Gastroesophageal sphincter (tissue), 3 donors: ENCODE results near the gene DOK6.

Source experiments
- EP300 ChIP-seq: sonication (generic); formaldehyde crosslinking; IDR thresholded peaks from one replicate; pipeline ENCODE4 v1.6.1; 2017; ENCODE audit warnings: antibody characterized with exemption, mild to moderate bottlenecking
- POLR2A ChIP-seq, 2 donors: fragments of 450-650 bp; IDR thresholded peaks; one replicate each; pipeline ENCODE4 v1.6.1; 2017; ENCODE audit warnings: antibody characterized with exemption in 2 of 2, mild to moderate bottlenecking in 2 of 2, moderate library complexity in 1 of 2
- POLR2AphosphoS5 ChIP-seq: sonication (generic); formaldehyde crosslinking; IDR thresholded peaks from one replicate; pipeline ENCODE4 v1.6.1; 2017; ENCODE audit warnings: antibody characterized with exemption
- TF ChIP-seq, protein P1 (sequence below), 4 experiments: fragments of 200-600 bp in 2 of 4; fragments of 450-650 bp in 2 of 4; sonication (generic) in 1 of 4; IDR thresholded peaks; one replicate each; pipeline ENCODE4 v1.5.1; 2017 to 2019; ENCODE audit warnings: antibody characterized with exemption in 4 of 4, mild to moderate bottlenecking in 2 of 4, moderate library complexity in 2 of 4

DNA sequence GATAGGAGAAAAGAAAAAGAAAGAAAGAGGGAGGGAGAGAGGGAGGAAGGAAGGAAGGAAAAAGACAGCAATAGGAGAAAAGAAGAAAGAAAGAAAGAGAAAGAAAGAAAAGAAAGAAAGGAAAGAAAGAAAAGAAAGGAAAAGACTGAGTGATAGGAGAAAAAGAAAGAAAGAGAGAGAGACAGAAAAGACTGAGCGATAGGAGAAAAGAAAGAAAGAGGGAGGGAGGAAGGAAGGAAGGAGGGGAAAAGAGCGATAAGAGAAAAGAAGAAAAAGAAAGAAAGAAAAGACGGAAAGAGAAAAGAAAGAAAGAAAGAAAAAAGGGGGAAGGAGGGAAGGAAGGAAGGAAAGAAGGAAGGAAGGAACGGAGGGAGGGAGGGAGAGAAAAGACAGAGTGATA, 216.7 kb downstream of the DOK6 start:
- TF ChIP-seq, protein P1, sequence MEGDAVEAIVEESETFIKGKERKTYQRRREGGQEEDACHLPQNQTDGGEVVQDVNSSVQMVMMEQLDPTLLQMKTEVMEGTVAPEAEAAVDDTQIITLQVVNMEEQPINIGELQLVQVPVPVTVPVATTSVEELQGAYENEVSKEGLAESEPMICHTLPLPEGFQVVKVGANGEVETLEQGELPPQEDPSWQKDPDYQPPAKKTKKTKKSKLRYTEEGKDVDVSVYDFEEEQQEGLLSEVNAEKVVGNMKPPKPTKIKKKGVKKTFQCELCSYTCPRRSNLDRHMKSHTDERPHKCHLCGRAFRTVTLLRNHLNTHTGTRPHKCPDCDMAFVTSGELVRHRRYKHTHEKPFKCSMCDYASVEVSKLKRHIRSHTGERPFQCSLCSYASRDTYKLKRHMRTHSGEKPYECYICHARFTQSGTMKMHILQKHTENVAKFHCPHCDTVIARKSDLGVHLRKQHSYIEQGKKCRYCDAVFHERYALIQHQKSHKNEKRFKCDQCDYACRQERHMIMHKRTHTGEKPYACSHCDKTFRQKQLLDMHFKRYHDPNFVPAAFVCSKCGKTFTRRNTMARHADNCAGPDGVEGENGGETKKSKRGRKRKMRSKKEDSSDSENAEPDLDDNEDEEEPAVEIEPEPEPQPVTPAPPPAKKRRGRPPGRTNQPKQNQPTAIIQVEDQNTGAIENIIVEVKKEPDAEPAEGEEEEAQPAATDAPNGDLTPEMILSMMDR (IDR thresholded peaks at IDR 0.05), result no peak
- TF ChIP-seq POLR2A (IDR thresholded peaks at IDR 0.05) (no peak), POLR2AphosphoS5 (no peak), EP300 (no peak)
